ENCODE results near the gene EFNA5. TPM values are rescaled to one million over a fixed set of nuclear protein-coding genes. Genes with fewer than 3 reads are reported as not detected.

The EFNA5 gene
- total RNA-seq, 4 donors from 2014 or later = 6.8 to 17.9 (median 11.5) TPM

DNA sequence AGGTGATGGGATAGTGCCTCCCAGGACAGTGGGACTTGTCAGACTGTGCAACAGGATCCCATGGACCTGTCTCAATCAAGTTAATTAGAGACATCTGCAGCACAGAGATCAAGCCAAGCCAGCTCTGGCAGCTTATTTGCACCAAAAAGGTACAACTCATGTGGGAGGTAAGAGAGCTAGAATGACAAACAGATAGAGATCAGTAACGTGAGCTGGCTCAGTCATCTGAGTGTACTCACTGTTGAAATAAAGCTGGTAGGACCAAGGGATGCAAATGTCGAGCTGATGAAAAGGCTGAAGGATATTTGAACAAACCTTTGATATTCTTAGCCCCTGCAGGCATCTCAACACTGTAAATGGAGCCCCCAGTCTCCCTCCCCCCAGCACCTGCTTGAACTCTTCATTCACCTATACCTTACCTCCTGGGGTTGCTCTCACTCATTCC is 198.1 kb downstream of the EFNA5 start:
- Histone ChIP-seq H3K27me3 (no peaks in the 10 kb centered on the region), H3K9me3 (no peaks in the 10 kb centered on the region), H3K27ac (peak overlapping the region in 1 of 4 donors; percentile 40), H3K36me3 (no peaks in the 10 kb centered on the region), H3K4me1 (peaks cover 16 to 90% (median 35%) of the 10 kb centered on the region in 3 donors), H3K4me3 (no peak overlapping the region)
- 48 to 49% methylated on average over 2 of the region's 2 CpGs for WGBS, 2 donors
- intact Hi-C loops (cut with DNase I) = no loop called here
- no peak for TF ChIP-seq POLR2A (IDR thresholded peaks at IDR 0.05)
- TF ChIP-seq, protein P1, sequence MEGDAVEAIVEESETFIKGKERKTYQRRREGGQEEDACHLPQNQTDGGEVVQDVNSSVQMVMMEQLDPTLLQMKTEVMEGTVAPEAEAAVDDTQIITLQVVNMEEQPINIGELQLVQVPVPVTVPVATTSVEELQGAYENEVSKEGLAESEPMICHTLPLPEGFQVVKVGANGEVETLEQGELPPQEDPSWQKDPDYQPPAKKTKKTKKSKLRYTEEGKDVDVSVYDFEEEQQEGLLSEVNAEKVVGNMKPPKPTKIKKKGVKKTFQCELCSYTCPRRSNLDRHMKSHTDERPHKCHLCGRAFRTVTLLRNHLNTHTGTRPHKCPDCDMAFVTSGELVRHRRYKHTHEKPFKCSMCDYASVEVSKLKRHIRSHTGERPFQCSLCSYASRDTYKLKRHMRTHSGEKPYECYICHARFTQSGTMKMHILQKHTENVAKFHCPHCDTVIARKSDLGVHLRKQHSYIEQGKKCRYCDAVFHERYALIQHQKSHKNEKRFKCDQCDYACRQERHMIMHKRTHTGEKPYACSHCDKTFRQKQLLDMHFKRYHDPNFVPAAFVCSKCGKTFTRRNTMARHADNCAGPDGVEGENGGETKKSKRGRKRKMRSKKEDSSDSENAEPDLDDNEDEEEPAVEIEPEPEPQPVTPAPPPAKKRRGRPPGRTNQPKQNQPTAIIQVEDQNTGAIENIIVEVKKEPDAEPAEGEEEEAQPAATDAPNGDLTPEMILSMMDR (IDR thresholded peaks at IDR 0.05) = no peak
- DNase-seq = no peak

DNA sequence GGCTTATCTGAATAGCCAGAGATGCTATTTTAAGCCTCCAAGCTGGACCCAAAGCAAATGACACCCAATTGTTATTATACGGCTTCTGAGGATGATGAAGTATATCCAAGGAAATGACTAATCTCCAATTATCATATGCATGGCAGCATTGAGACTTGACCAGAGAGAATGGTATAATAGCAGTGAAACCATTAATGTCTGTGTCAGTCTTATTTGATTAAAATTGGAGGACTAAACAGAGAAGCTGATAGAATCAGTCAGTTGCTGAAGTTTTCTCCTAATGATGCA is 200.5 kb downstream of the EFNA5 start:
- no peak for DNase-seq
- no peaks in the 10 kb centered on the region for H3K9me3 ChIP-seq
- peak overlapping the region in 3 of 4 donors; percentile 37 to 80 (median 73) for H3K27ac ChIP-seq
- TF ChIP-seq, protein P1 (IDR thresholded peaks at IDR 0.05) = no peak
- peaks cover 16 to 90% (median 30%) of the 10 kb centered on the region in 3 donors for H3K4me1 ChIP-seq
- no peak overlapping the region for H3K4me3 ChIP-seq
- intact Hi-C loops (cut with DNase I) = no loop called here
- H3K36me3 ChIP-seq = no peaks in the 10 kb centered on the region
- no peaks in the 10 kb centered on the region for H3K27me3 ChIP-seq
- 20 to 27% methylated on average over 1 of the region's 1 CpG for WGBS, 2 donors

GRCh38 chr5:107469485-107470294 is 201.0 kb downstream of the EFNA5 start:
- Histone ChIP-seq H3K4me3 (no peak overlapping the region), H3K9me3 (no peaks in the 10 kb centered on the region), H3K4me1 (peaks cover 16 to 90% (median 28%) of the 10 kb centered on the region in 3 donors), H3K36me3 (no peaks in the 10 kb centered on the region), H3K27ac (peak overlapping the region; percentile 42 to 80 (median 60)), H3K27me3 (no peaks in the 10 kb centered on the region)
- no peak for TF ChIP-seq POLR2A (IDR thresholded peaks at IDR 0.05)
- TF ChIP-seq, protein P1 (IDR thresholded peaks at IDR 0.05) = no peak
- no peak for DNase-seq
- WGBS, 2 donors = 28 to 44% methylated on average over 5 of the region's 5 CpGs
- intact Hi-C loops (cut with DNase I) = no loop called here

GRCh38 chr5:107469064-107469463 is 201.7 kb downstream of the EFNA5 start:
- no peak for DNase-seq
- peak overlapping the region; percentile 42 to 80 (median 60) for H3K27ac ChIP-seq
- TF ChIP-seq POLR2A (IDR thresholded peaks at IDR 0.05) = no peak
- TF ChIP-seq, protein P1 (IDR thresholded peaks at IDR 0.05) = peak in 1 of 6 experiments; percentile 9

GRCh38 chr5:107468276-107468675 is 202.5 kb downstream of the EFNA5 start:
- Histone ChIP-seq H3K4me3 (no peak overlapping the region), H3K9me3 (no peaks in the 10 kb centered on the region), H3K36me3 (no peaks in the 10 kb centered on the region), H3K4me1 (peaks cover 13 to 85% (median 22%) of the 10 kb centered on the region in 3 donors), H3K27ac (peak overlapping the region in 3 of 4 donors; percentile 42 to 80 (median 73)), H3K27me3 (no peaks in the 10 kb centered on the region)
- intact Hi-C loops (cut with DNase I) = no loop called here
- TF ChIP-seq POLR2A (IDR thresholded peaks at IDR 0.05) = no peak
- TF ChIP-seq, protein P1 (IDR thresholded peaks at IDR 0.05) = no peak
- no peak for DNase-seq
- WGBS, 2 donors = 11 to 40% methylated on average over 1 of the region's 1 CpG

More at GRCh38 chr5:107469064-107469463, 201.7 kb downstream of the EFNA5 start:
- intact Hi-C loops (cut with DNase I) = no loop called here
- peaks cover 14 to 90% (median 25%) of the 10 kb centered on the region in 3 donors for H3K4me1 ChIP-seq
- H3K9me3 ChIP-seq = no peaks in the 10 kb centered on the region
- no peaks in the 10 kb centered on the region for H3K27me3 ChIP-seq
- H3K4me3 ChIP-seq = no peak overlapping the region
- no peaks in the 10 kb centered on the region for H3K36me3 ChIP-seq
- WGBS, 2 donors = 65 to 70% methylated on average over 2 of the region's 2 CpGs

Measured in esophagus squamous epithelium (tissue), 5 donors.